Suprapubic skin (tissue), 4 donors: Measurements from ENCODE around the gene WIPF2. TPM values are rescaled to one million over a fixed set of nuclear protein-coding genes. Genes with fewer than 3 reads are reported as not detected.
"Not testable (repeated sequence)": the region's sequence is repeated elsewhere in the genome, so short reads cannot be mapped to it uniquely, and the experiment has no call there.

ENCODE experiments used
- DNase-seq, 2 donors: peaks; one replicate each; pipeline ENCODE4 v3.0.0-alpha.2; 2019; ENCODE audit warnings: low spot score in 2 of 2
- H3K27ac ChIP-seq: fragments of 200-600 bp; sonication (generic); one replicate; pipeline ENCODE4 v1.5.1; 2019
- H3K27me3 ChIP-seq: fragments of 200-600 bp; sonication (generic); one replicate; pipeline ENCODE4 v1.5.1; 2019
- H3K36me3 ChIP-seq: fragments of 200-600 bp; sonication (generic); one replicate; pipeline ENCODE4 v1.5.1; 2019
- H3K4me1 ChIP-seq: fragments of 200-600 bp; sonication (generic); one replicate; pipeline ENCODE4 v1.5.1; 2019
- H3K4me3 ChIP-seq: fragments of 200-600 bp; sonication (generic); one replicate; pipeline ENCODE4 v1.5.1; 2019; ENCODE audit warnings: mild to moderate bottlenecking
- H3K9me3 ChIP-seq: fragments of 200-600 bp; sonication (generic); one replicate; pipeline ENCODE4 v1.5.1; 2019
- EP300 ChIP-seq: sonication (generic); formaldehyde crosslinking; IDR thresholded peaks from one replicate; pipeline ENCODE4 v1.6.1; 2017; ENCODE audit warnings: antibody characterized with exemption
- POLR2A ChIP-seq, 2 donors: fragments of 450-650 bp; IDR thresholded peaks; one replicate each; pipeline ENCODE4 v1.6.1; 2017; ENCODE audit warnings: antibody characterized with exemption in 2 of 2, mild to moderate bottlenecking in 2 of 2, moderate library complexity in 2 of 2
- POLR2AphosphoS5 ChIP-seq, 3 donors: sonication (generic); formaldehyde crosslinking; IDR thresholded peaks; one replicate each; pipeline ENCODE4 v1.6.1; 2017; ENCODE audit warnings: antibody characterized with exemption in 3 of 3
- WGBS: methylation state at CpG from one replicate; pipeline ENCODE4 v1.1.5; 2018; 5-methylcytosine and 5-hydroxymethylcytosine counted together
- total RNA-seq, 4 donors: library from RNA; depleted of rRNA; stranded (reverse); fragments of >200 nt; gene quantifications; one replicate each; pipeline ENCODE4 v1.1.0, GENCODE V29; 2016
- TF ChIP-seq, protein P1 (sequence below), 2 donors: fragments of 200-600 bp in 1 of 2; fragments of 450-650 bp in 1 of 2; sonication (generic) in 1 of 2; IDR thresholded peaks; one replicate each; pipeline ENCODE4 v1.5.1; 2016 to 2019; ENCODE audit warnings: antibody characterized with exemption in 2 of 2, mild to moderate bottlenecking in 1 of 2, moderate library complexity in 1 of 2

The WIPF2 gene
- total RNA-seq, 4 donors from 2014 or later = 18.2 to 25.5 (median 21.6) TPM

DNA sequence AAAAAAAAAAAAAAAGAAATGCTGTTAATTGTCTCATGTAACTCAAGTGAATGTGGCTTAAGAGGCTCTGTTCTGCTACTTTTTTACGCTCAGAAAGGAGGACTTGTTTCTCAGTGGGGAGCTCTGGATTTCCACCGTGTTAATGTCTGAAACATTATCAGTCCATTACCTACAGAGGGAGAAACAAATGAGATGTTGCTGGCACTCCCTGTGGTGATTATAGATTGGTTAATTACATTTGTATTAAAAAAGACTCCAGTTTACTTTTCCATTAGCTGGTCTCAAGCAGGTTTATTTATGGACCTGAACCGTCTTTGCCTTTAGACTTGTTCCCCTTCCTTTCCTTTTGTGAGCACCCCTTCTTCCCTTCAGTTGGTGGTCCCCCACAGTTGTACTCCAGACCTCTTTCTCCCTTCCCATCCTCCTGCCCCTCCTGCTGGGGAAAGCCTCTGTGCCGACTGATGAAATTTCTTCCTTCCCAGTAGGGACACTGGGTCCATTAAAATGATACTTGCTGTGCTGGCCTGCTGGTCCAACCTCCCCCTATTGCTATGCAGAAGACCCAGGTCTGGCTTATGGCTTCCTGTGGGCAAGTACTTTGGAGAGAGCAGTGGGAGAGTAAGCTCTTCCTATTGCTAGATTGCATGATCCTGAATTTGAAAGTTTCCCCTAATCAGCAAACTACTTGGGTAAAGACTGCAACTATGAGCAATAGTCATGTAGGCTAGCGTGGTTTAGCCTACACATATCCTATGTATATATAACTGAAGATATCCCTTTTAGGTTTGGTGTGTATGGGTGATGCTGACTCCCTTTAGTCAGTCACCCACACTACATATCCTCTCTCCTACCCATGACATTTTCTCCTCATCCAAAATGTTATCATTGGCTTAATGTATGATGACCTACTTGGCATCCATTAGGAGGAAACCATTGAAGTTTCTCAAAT lies 76.7 kb downstream of the WIPF2 start:
- no peaks in the 10 kb centered on the region for H3K36me3 ChIP-seq
- H3K27me3 ChIP-seq = no peaks in the 10 kb centered on the region
- 92% methylated on average over 5 of the region's 5 CpGs for WGBS
- H3K4me3 ChIP-seq = no peak overlapping the region
- H3K4me1 ChIP-seq = no peaks in the 10 kb centered on the region
- DNase-seq = no peak
- TF ChIP-seq POLR2A (IDR thresholded peaks at IDR 0.05) (no peak), EP300 (no peak), POLR2AphosphoS5 (IDR thresholded peaks at IDR 0.05) (no peak)
- TF ChIP-seq, protein P1, sequence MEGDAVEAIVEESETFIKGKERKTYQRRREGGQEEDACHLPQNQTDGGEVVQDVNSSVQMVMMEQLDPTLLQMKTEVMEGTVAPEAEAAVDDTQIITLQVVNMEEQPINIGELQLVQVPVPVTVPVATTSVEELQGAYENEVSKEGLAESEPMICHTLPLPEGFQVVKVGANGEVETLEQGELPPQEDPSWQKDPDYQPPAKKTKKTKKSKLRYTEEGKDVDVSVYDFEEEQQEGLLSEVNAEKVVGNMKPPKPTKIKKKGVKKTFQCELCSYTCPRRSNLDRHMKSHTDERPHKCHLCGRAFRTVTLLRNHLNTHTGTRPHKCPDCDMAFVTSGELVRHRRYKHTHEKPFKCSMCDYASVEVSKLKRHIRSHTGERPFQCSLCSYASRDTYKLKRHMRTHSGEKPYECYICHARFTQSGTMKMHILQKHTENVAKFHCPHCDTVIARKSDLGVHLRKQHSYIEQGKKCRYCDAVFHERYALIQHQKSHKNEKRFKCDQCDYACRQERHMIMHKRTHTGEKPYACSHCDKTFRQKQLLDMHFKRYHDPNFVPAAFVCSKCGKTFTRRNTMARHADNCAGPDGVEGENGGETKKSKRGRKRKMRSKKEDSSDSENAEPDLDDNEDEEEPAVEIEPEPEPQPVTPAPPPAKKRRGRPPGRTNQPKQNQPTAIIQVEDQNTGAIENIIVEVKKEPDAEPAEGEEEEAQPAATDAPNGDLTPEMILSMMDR (IDR thresholded peaks at IDR 0.05) = no peak
- H3K9me3 ChIP-seq = no peaks in the 10 kb centered on the region
- H3K27ac ChIP-seq = no peak overlapping the region

DNA sequence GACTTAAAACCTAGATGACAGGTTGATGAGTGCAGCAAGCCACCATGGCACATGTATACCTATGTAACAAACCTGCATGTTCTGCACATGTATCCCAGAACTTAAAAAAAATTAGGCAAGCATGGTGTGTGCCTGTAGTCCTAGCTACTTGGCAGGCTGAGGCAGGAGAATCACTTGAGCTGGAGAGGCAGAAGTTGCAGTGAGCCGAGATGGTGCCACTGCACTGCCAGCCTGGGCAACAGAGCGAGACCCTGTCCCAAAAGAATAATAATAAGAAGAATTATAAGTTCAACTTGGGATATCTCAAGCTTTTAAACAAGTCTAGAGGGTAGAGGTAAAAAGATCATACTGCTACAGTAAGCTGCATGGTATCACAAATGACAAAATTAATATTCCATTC lies 78.4 kb downstream of the WIPF2 start:
- H3K9me3 ChIP-seq = no peaks in the 10 kb centered on the region
- DNase-seq = no peak
- H3K27me3 ChIP-seq = no peaks in the 10 kb centered on the region
- H3K4me3 ChIP-seq = no peak overlapping the region
- 95% methylated on average over 2 of the region's 2 CpGs for WGBS
- TF ChIP-seq POLR2AphosphoS5 (IDR thresholded peaks at IDR 0.05) (no peak), EP300 (no peak), POLR2A (IDR thresholded peaks at IDR 0.05) (no peak)
- TF ChIP-seq, protein P1 (IDR thresholded peaks at IDR 0.05) = no peak
- H3K4me1 ChIP-seq = no peaks in the 10 kb centered on the region
- H3K36me3 ChIP-seq = no peaks in the 10 kb centered on the region
- H3K27ac ChIP-seq = no peak overlapping the region

DNA sequence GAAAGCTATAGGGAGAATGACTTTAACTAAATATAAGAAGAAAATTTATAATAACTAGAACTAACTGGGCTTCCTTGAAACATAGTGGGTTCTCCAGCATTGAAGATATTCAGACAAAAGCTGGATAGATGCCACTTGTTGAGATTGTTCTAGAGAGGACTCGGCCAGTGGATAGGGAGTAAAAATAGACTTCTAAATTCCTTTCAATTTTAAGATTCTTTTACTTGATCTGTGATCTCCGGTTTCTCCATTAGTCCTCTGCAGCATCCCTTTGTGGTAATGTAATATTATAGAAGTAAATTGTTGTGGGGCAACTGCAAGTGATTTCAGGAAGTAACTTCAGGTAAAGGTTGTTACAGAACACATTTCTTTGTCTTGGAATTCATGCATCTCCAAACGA lies 79.6 kb downstream of the WIPF2 start:
- H3K27me3 ChIP-seq = no peaks in the 10 kb centered on the region
- 70% methylated on average over 3 of the region's 3 CpGs for WGBS
- DNase-seq = no peak
- H3K36me3 ChIP-seq = no peaks in the 10 kb centered on the region
- TF ChIP-seq EP300 (no peak), POLR2A (IDR thresholded peaks at IDR 0.05) (no peak), POLR2AphosphoS5 (IDR thresholded peaks at IDR 0.05) (no peak)
- TF ChIP-seq, protein P1 (IDR thresholded peaks at IDR 0.05) = no peak
- peaks cover 8% of the 10 kb centered on the region for H3K4me1 ChIP-seq
- no peak overlapping the region for H3K4me3 ChIP-seq
- no peaks in the 10 kb centered on the region for H3K9me3 ChIP-seq
- H3K27ac ChIP-seq = no peak overlapping the region

DNA sequence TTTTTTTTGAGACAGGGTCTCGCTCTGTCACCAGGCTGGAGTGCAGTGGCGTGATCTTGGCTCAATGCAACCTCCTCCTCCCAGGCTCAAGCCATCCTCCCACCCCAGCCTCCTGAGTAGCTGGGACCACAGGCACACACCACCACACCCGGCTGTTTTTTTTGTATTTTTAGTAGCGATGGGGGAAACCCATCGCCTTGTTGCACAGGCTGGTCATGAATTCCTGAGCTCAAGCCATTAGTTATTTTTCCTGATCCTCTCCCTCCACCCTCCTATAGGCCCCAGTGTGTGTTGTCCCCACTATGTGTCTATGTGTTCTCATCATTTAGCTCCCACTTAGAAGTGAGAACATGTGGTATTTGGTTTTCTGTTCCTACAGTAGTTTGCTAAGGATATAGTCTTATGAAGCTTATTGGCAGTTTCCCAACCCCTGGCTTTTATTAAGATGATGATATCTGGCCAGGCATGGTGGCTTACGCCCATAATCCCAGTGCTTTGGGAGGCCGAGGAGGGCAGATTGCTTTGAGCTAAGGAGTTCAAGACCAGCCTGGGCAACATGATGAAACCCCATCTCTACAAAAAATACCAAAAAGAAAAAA lies 80.2 kb downstream of the WIPF2 start:
- not testable (repeated sequence) for H3K36me3 ChIP-seq, H3K27ac ChIP-seq, H3K27me3 ChIP-seq, H3K4me3 ChIP-seq, H3K9me3 ChIP-seq
- H3K4me1 ChIP-seq = peaks cover 13% of the 10 kb centered on the region
- peak in 1 of 2 donors; percentile 55 for DNase-seq
- WGBS = 73% methylated on average over 7 of the region's 7 CpGs

DNA sequence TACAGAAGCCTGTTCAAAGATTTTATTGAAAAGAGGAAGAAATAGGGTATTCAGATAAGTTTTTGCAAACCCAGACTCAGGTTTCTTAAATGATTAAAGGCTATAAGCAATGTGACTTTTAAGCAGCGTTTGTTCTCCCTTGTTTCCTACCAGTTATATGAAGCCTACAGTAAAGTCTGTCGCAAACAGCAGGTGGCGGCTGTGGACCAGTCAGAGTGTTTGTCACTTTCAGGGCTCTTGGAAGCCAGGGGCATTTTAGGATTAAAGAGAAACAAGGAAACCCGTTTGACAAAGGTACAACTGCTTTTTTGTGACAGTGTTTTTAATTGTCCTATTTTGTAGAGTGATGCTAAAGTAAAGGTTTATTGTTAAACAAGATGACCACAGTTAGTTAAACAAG lies 82.2 kb downstream of the WIPF2 start:
- no peaks in the 10 kb centered on the region for H3K36me3 ChIP-seq
- no peaks in the 10 kb centered on the region for H3K9me3 ChIP-seq
- TF ChIP-seq POLR2AphosphoS5 (IDR thresholded peaks at IDR 0.05) = no peak
- no peak for TF ChIP-seq POLR2A (IDR thresholded peaks at IDR 0.05)
- TF ChIP-seq EP300 = no peak
- TF ChIP-seq, protein P1 (IDR thresholded peaks at IDR 0.05) = no peak
- H3K27ac ChIP-seq = no peak overlapping the region
- H3K4me3 ChIP-seq = no peak overlapping the region
- peaks cover 25% of the 10 kb centered on the region for H3K4me1 ChIP-seq
- peak in 1 of 2 donors; percentile 77 for DNase-seq
- H3K27me3 ChIP-seq = no peaks in the 10 kb centered on the region
- 70% methylated on average over 4 of the region's 4 CpGs for WGBS
